K562 (cell line): Measurements from ENCODE around the gene DOP1A. TPM values are rescaled to one million over a fixed set of nuclear protein-coding genes. Genes with fewer than 3 reads are reported as not detected.

Experiments
- BDP1 ChIP-seq: IDR thresholded peaks from 3 replicates; pipeline ENCODE4 v1.6.1; 2011; ENCODE audit not compliant: insufficient read length, insufficient read depth
- EP300 ChIP-seq: IDR thresholded peaks from 2 replicates; pipeline ENCODE4 v1.6.1; 2012; ENCODE audit warnings: low read length, improper control_type of control experiment
- GTF2A2 ChIP-seq: IDR thresholded peaks from 2 replicates; pipeline ENCODE4 v1.6.1; 2016; ENCODE audit warnings: mild to moderate bottlenecking, missing genetic modification characterization, missing compliant biosample characterization
- GTF2E2 ChIP-seq: fragments of 200-800 bp; sonication (Bioruptor generic); IDR thresholded peaks from 2 replicates; pipeline ENCODE4 v1.6.1; 2016; ENCODE audit warnings: missing genetic modification characterization, missing compliant biosample characterization
- HLTF ChIP-seq: fragments of 450-650 bp; IDR thresholded peaks from 2 replicates; pipeline ENCODE4 v1.6.1; 2016
- KHSRP ChIP-seq: fragments of 450-650 bp; IDR thresholded peaks from 2 replicates; pipeline ENCODE4 v1.6.1; 2017
- KLF16 ChIP-seq: IDR thresholded peaks from 2 replicates; pipeline ENCODE4 v1.6.1; 2016; ENCODE audit warnings: antibody characterized with exemption
- MEIS2 ChIP-seq: fragments of 450-650 bp; IDR thresholded peaks from 2 replicates; pipeline ENCODE4 v1.6.1; 2014; ENCODE audit warnings: mild to moderate bottlenecking; ENCODE audit not compliant: partially characterized antibody
- NCOA4 ChIP-seq: fragments of 450-650 bp; IDR thresholded peaks from 2 replicates; pipeline ENCODE4 v1.6.1; 2018; ENCODE audit warnings: mild to moderate bottlenecking; ENCODE audit not compliant: partially characterized antibody
- PYGO2 ChIP-seq: fragments of 450-650 bp; IDR thresholded peaks from 2 replicates; pipeline ENCODE4 v1.6.1; 2016; ENCODE audit warnings: mild to moderate bottlenecking, missing genetic modification characterization, moderate library complexity, missing compliant biosample characterization
- RHOXF2B ChIP-seq: fragments of 250-450 bp; sonication (Bioruptor Pico); conservative IDR thresholded peaks from 2 replicates; pipeline ENCODE4 v1.5.1; 2021
- SIN3A ChIP-seq, 2 experiments: fragments of 150-350 bp in 1 of 2; IDR thresholded peaks; 2 replicates each; pipeline ENCODE4 v1.6.1; 2011 to 2016; ENCODE audit warnings: borderline replicate concordance in 2 of 2, low read depth in 2 of 2, low read length in 2 of 2, mild to moderate bottlenecking in 2 of 2, moderate library complexity in 2 of 2; ENCODE audit not compliant: control insufficient read depth in 1 of 2
- SMARCB1 ChIP-seq: IDR thresholded peaks from 2 replicates; pipeline ENCODE4 v1.6.1; 2011; ENCODE audit warnings: improper control_type of control experiment, low read depth; ENCODE audit not compliant: insufficient read length
- SNIP1 ChIP-seq: fragments of 450-650 bp; IDR thresholded peaks from 2 replicates; pipeline ENCODE4 v1.7.1; 2017; ENCODE audit warnings: low read depth, mild to moderate bottlenecking
- U2AF2 ChIP-seq: fragments of 200-400 bp; formaldehyde crosslinking; optimal IDR thresholded peaks from 2 replicates; pipeline ENCODE3; 2017; ENCODE audit warnings: low read depth, mild to moderate bottlenecking, low read length
- ZFX ChIP-seq: sonication (generic); formaldehyde crosslinking; IDR thresholded peaks from 2 replicates; pipeline ENCODE4 v1.8.0; 2022; ENCODE audit warnings: mild to moderate bottlenecking, missing genetic modification reagents, moderate library complexity
- ZKSCAN1 ChIP-seq: fragments of 150-350 bp; IDR thresholded peaks from 2 replicates; pipeline ENCODE4 v1.6.1; 2016; ENCODE audit warnings: low read depth, low read length
- polyA plus RNA-seq, 8 experiments: library from polyadenylated mRNA; depleted of rRNA in 4 of 8; stranded (reverse) in 5 of 8; unstranded in 3 of 8; fragments of >200 nt; fragmentation: Nextera tagmentation in 2 of 8; fragmentation: Illumina TruSeq in 1 of 8; extraction: Ambion mirVana in 2 of 8; extraction: Trizol in 1 of 8; gene quantifications; 2 replicates each; pipeline versions ENCODE4 v1.2.1 to v1.2.3, GENCODE V29; 2011 to 2014; ENCODE audit warnings: inconsistent platforms in 1 of 8, missing spikeins in 1 of 8
- total RNA-seq, 7 experiments: library from RNA; depleted of rRNA in 6 of 7; stranded (reverse); fragments of >200 nt in 6 of 7; fragmentation: Illumina TruSeq in 2 of 7; extraction: Trizol in 2 of 7; gene quantifications; 2 replicates each; pipeline versions ENCODE4 v1.2.1 to v1.2.3, GENCODE V29; 2011 to 2021; ENCODE audit warnings: low replicate concordance in 1 of 7
- TF ChIP-seq, protein P1 (sequence below): sonication (generic); formaldehyde crosslinking; IDR thresholded peaks from 2 replicates; pipeline ENCODE4 v1.8.0; 2022; ENCODE audit warnings: mild to moderate bottlenecking, missing genetic modification reagents
- TF ChIP-seq, protein P2 (sequence below): fragments of 450-650 bp; IDR thresholded peaks from 2 replicates; pipeline ENCODE4 v1.6.1; 2016; ENCODE audit warnings: antibody characterized with exemption
- TF ChIP-seq, protein P3 (sequence below): IDR thresholded peaks from 2 replicates; pipeline ENCODE4 v1.6.1; 2016; ENCODE audit warnings: missing genetic modification characterization, missing compliant biosample characterization
- TF ChIP-seq, protein P4 (sequence below): sonication (generic); formaldehyde crosslinking; IDR thresholded peaks from 2 replicates; pipeline ENCODE4 v1.8.0; 2022; ENCODE audit warnings: mild to moderate bottlenecking, missing genetic modification reagents

Gene DOP1A
- total and polyA plus RNA-seq, 9 of the 15 experiments (the other 6 are each of a cell fraction or from before 2014, with no cell fraction given) = 0.75 to 10.5 (median 4.4) TPM

DNA sequence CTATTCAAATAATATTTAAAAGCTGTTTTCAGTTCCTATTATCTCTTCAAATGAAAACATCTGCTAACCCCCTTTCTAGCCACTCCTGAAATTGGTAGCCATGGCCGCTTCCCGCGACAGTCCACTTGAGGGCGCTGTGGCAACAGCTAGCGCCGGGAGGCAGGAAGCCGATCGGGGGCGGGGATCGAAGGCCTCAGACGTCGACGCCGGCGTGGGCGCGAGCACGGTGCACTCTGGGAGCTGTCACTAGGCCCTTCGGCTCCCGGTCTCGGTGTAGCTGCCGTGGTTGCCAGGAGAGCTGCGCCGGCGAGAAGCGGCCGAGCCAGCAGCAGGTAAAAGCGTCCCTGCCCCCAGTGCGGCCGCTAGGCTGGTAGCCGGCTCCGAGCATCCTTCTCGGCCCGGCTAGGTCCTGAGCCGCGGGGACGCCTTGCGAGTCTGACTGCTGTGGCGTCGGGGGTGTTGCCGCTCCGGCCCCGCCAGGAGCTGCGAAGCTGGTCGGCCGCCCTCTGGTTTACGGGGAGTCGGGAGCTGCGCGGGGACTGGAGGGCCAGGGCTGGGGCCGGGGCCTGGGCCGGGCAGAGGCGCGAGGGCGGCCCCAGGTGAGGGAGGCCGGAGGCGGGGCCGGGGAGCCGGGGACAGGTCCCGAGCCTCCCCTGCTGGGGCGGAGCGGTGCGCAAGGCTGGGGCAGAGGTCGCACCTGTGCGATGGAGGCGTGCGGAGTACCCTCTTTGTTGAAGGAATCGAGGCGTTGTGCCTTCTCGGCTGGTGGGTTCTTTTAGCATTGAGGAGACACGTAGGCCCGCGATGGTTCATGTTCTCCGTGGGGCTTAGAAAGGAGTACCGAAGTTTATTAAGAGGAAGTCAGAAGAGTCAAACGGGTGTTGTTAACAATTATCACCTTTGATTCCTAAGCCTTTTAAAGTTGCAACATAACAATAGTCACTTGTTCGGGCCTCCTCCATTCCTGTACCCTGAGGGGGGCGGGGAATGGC is at the start of gene DOP1A (continued):
- no peak for TF ChIP-seq HLTF
- TF ChIP-seq SIN3A (IDR thresholded peaks at IDR 0.05; ENCODE audit: borderline replicate concordance in 2 of 2, control insufficient read depth in 1 of 2, low read depth in 2 of 2, low read length in 2 of 2) = peak; percentile 59 to 64; a peak in 2 of 4 replicates
- TF ChIP-seq SNIP1 = no peak
- TF ChIP-seq, protein P1, sequence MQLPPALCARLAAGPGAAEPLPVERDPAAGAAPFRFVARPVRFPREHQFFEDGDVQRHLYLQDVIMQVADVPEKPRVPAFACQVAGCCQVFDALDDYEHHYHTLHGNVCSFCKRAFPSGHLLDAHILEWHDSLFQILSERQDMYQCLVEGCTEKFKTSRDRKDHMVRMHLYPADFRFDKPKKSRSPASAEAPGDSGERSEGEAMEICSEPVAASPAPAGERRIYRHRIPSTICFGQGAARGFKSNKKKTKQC (CRISPR knock-in tag) = peak; percentile 80
- no peak for TF ChIP-seq KHSRP
- TF ChIP-seq GTF2A2 = no peak
- TF ChIP-seq, protein P2, sequence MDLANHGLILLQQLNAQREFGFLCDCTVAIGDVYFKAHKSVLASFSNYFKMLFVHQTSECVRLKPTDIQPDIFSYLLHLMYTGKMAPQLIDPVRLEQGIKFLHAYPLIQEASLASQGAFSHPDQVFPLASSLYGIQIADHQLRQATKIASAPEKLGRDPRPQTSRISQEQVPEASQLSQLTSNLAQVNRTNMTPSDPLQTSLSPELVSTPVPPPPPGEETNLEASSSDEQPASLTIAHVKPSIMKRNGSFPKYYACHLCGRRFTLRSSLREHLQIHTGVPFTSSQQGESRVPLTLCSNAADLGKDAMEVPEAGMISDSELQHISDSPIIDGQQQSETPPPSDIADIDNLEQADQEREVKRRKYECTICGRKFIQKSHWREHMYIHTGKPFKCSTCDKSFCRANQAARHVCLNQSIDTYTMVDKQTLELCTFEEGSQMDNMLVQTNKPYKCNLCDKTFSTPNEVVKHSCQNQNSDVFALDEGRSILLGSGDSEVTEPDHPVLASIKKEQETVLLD = peak; percentile 21; the same call in 1 of the 2 replicates
- peak; percentile 58; the same call in 1 of the 2 replicates for TF ChIP-seq ZKSCAN1
- TF ChIP-seq RHOXF2B (CRISPR knock-in tag) = no peak
- TF ChIP-seq, protein P3, sequence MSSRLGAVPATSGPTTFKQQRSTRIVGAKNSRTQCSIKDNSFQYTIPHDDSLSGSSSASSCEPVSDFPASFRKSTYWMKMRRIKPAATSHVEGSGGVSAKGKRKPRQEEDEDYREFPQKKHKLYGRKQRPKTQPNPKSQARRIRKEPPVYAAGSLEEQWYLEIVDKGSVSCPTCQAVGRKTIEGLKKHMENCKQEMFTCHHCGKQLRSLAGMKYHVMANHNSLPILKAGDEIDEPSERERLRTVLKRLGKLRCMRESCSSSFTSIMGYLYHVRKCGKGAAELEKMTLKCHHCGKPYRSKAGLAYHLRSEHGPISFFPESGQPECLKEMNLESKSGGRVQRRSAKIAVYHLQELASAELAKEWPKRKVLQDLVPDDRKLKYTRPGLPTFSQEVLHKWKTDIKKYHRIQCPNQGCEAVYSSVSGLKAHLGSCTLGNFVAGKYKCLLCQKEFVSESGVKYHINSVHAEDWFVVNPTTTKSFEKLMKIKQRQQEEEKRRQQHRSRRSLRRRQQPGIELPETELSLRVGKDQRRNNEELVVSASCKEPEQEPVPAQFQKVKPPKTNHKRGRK = no peak
- peak; percentile 26; the same call in 1 of the 2 replicates for TF ChIP-seq EP300
- 0 out of 2 replicates have a peak, but pooled peaks have one; percentile 33 for TF ChIP-seq KLF16
- no peak for TF ChIP-seq PYGO2 (tag)
- no peak for TF ChIP-seq SMARCB1
- no peak for TF ChIP-seq NCOA4
- TF ChIP-seq, protein P4, sequence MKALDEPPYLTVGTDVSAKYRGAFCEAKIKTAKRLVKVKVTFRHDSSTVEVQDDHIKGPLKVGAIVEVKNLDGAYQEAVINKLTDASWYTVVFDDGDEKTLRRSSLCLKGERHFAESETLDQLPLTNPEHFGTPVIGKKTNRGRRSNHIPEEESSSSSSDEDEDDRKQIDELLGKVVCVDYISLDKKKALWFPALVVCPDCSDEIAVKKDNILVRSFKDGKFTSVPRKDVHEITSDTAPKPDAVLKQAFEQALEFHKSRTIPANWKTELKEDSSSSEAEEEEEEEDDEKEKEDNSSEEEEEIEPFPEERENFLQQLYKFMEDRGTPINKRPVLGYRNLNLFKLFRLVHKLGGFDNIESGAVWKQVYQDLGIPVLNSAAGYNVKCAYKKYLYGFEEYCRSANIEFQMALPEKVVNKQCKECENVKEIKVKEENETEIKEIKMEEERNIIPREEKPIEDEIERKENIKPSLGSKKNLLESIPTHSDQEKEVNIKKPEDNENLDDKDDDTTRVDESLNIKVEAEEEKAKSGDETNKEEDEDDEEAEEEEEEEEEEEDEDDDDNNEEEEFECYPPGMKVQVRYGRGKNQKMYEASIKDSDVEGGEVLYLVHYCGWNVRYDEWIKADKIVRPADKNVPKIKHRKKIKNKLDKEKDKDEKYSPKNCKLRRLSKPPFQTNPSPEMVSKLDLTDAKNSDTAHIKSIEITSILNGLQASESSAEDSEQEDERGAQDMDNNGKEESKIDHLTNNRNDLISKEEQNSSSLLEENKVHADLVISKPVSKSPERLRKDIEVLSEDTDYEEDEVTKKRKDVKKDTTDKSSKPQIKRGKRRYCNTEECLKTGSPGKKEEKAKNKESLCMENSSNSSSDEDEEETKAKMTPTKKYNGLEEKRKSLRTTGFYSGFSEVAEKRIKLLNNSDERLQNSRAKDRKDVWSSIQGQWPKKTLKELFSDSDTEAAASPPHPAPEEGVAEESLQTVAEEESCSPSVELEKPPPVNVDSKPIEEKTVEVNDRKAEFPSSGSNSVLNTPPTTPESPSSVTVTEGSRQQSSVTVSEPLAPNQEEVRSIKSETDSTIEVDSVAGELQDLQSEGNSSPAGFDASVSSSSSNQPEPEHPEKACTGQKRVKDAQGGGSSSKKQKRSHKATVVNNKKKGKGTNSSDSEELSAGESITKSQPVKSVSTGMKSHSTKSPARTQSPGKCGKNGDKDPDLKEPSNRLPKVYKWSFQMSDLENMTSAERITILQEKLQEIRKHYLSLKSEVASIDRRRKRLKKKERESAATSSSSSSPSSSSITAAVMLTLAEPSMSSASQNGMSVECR = peak; percentile 85
- TF ChIP-seq BDP1 = no peak
- no peak for TF ChIP-seq U2AF2
- TF ChIP-seq ZFX = peak; percentile 95
- TF ChIP-seq GTF2E2 (tag) = no peak
- peak; percentile 48 for TF ChIP-seq MEIS2
